PC-9 (cell line): Measurements from ENCODE around the gene EMX2.

ENCODE experiments used
- EZH2 ChIP-seq: fragments of 200-600 bp; sonication (generic); IDR thresholded peaks from 2 replicates; pipeline ENCODE4 v1.8.0; 2017; ENCODE audit warnings: antibody characterized with exemption, low read depth
- TF ChIP-seq, protein P1 (sequence below): fragments of 200-600 bp; sonication (generic); conservative IDR thresholded peaks from 2 replicates; pipeline ENCODE4 v1.6.1; 2017; ENCODE audit warnings: mixed run types, antibody characterized with exemption, mild to moderate bottlenecking, moderate library complexity

DNA sequence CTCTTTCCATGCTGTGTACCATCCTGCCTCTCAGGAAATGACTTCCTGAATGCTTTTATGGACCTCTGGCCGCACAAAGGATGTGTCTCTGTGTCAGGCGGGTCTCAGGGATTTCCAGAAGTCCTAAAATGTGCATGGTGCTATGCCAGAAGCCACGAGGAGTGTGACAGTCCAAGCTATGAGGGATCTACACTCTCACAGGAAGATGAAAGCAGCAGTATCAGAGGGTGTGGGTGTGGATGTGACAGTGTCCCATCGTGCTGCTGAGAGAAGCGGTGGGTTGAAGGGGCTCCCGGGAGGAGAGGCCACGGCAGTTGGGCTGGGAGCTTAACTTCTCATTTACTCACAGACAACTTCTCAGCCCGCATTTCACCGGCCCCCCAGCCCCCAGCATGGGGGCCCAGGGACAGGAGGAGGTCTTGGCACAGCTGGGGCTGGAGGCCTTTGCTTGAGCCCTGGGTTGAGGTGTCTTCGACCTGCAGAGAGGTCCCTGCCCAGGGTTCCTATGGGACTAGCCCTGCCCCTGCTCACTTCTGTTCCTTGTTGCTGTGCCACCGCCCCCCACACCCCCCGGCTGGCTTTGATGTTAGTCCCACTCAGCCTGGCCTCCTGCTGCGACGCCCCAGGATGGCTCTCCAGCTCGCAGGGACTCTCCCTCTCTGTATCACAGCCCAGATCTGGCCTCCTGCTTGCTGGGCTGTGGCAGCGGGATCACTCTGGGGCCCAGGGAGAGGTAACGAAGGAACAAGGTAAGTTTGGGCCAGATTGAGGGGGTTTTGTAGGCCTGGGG lies 30.8 kb upstream of the EMX2 start:
- TF ChIP-seq, protein P1, sequence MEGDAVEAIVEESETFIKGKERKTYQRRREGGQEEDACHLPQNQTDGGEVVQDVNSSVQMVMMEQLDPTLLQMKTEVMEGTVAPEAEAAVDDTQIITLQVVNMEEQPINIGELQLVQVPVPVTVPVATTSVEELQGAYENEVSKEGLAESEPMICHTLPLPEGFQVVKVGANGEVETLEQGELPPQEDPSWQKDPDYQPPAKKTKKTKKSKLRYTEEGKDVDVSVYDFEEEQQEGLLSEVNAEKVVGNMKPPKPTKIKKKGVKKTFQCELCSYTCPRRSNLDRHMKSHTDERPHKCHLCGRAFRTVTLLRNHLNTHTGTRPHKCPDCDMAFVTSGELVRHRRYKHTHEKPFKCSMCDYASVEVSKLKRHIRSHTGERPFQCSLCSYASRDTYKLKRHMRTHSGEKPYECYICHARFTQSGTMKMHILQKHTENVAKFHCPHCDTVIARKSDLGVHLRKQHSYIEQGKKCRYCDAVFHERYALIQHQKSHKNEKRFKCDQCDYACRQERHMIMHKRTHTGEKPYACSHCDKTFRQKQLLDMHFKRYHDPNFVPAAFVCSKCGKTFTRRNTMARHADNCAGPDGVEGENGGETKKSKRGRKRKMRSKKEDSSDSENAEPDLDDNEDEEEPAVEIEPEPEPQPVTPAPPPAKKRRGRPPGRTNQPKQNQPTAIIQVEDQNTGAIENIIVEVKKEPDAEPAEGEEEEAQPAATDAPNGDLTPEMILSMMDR = no peak
- TF ChIP-seq EZH2 = no peak
